Measurements from ENCODE around the gene ZNF593. TPM values are rescaled to one million over a fixed set of nuclear protein-coding genes. Genes with fewer than 3 reads are reported as not detected.

Gene ZNF593
- total RNA-seq, 2 donors from 2014 or later: 25.2 to 33.0 TPM

- intact Hi-C loops (cut with DNase I): no loop called here
- no peak overlapping the region for H3K27ac ChIP-seq
- H3K4me1 ChIP-seq: peaks cover 37% of the 10 kb centered on the region
Measured at GRCh38 chr1:26129778-26130177, 39.9 kb upstream of the ZNF593 start.

GRCh38 chr1:26130695-26131094 is 39.0 kb upstream of the ZNF593 start:
- Histone ChIP-seq H3K27me3 (no peaks in the 10 kb centered on the region), H3K4me3 (no peak overlapping the region), H3K4me1 (peaks cover 28% of the 10 kb centered on the region), H3K27ac (no peak overlapping the region), H3K9me3 (no peaks in the 10 kb centered on the region), H3K36me3 (replicated peaks in 1 of 2; ENCODE audit: insufficient read depth in 1 of 2, low read depth in 2 of 2) (no peaks in the 10 kb centered on the region)
- 9 to 28% methylated on average over 1 of the region's 1 CpG for whole genome bisulfite sequencing, 2 donors
- TF ChIP-seq POLR2A (IDR thresholded peaks at IDR 0.05) (no peak), CTCF (IDR thresholded peaks at IDR 0.05) (no peak)
- intact Hi-C loops (cut with DNase I): no loop called here
- DNase-seq (no peak), ATAC-seq (no peak)

More at GRCh38 chr1:26129778-26130177, 39.9 kb upstream of the ZNF593 start:
- Histone ChIP-seq H3K36me3 (replicated peaks in 1 of 2; ENCODE audit: insufficient read depth in 1 of 2, low read depth in 2 of 2) (no peaks in the 10 kb centered on the region), H3K4me3 (no peak overlapping the region), H3K27me3 (no peaks in the 10 kb centered on the region), H3K9me3 (no peaks in the 10 kb centered on the region)
- 90 to 91% methylated on average over 4 of the region's 4 CpGs for WGBS, 2 donors
- no peak for DNase-seq
- ATAC-seq: no peak
- no peak for TF ChIP-seq POLR2A (IDR thresholded peaks at IDR 0.05)
- TF ChIP-seq CTCF (IDR thresholded peaks at IDR 0.05): no peak

GRCh38 chr1:26132128-26132833 is 37.4 kb upstream of the ZNF593 start:
- WGBS, 2 donors: 79 to 92% methylated on average over 5 of the region's 5 CpGs
- no peak overlapping the region for H3K27ac ChIP-seq
- intact Hi-C loops (cut with DNase I): no loop called here
- DNase-seq: peak in 1 of 4 donors; percentile 8
- H3K4me3 ChIP-seq: no peak overlapping the region
- TF ChIP-seq POLR2A (IDR thresholded peaks at IDR 0.05) (no peak), CTCF (IDR thresholded peaks at IDR 0.05) (no peak)
- no peaks in the 10 kb centered on the region for H3K36me3 ChIP-seq (replicated peaks in 1 of 2; ENCODE audit: insufficient read depth in 1 of 2, low read depth in 2 of 2)
- H3K4me1 ChIP-seq: peaks cover 12% of the 10 kb centered on the region
- no peaks in the 10 kb centered on the region for H3K9me3 ChIP-seq
- no peaks in the 10 kb centered on the region for H3K27me3 ChIP-seq
- no peak for ATAC-seq

GRCh38 chr1:26132834-26133167 is 36.9 kb upstream of the ZNF593 start:
- no peaks in the 10 kb centered on the region for H3K36me3 ChIP-seq (replicated peaks in 1 of 2; ENCODE audit: insufficient read depth in 1 of 2, low read depth in 2 of 2)
- H3K4me1 ChIP-seq: peaks cover 7% of the 10 kb centered on the region
- H3K4me3 ChIP-seq: no peak overlapping the region
- no peak for ATAC-seq
- TF ChIP-seq POLR2A (IDR thresholded peaks at IDR 0.05): no peak
- no peak for TF ChIP-seq CTCF (IDR thresholded peaks at IDR 0.05)
- no peak for DNase-seq
- intact Hi-C loops (cut with DNase I): no loop called here
- no peak overlapping the region for H3K27ac ChIP-seq
- H3K9me3 ChIP-seq: no peaks in the 10 kb centered on the region
- H3K27me3 ChIP-seq: no peaks in the 10 kb centered on the region
- WGBS, 2 donors: 96 to 100% methylated on average over 2 of the region's 2 CpGs

GRCh38 chr1:26134466-26134865 is 35.2 kb upstream of the ZNF593 start:
- ATAC-seq (no peak), DNase-seq (peak in 1 of 4 donors; percentile 9)
- no peak overlapping the region for H3K27ac ChIP-seq
- H3K36me3 ChIP-seq (replicated peaks in 1 of 2; ENCODE audit: insufficient read depth in 1 of 2, low read depth in 2 of 2): no peaks in the 10 kb centered on the region
- 63 to 77% methylated on average over 3 of the region's 3 CpGs for WGBS, 2 donors
- no peaks in the 10 kb centered on the region for H3K27me3 ChIP-seq
- no peaks in the 10 kb centered on the region for H3K4me1 ChIP-seq
- intact Hi-C loops (cut with DNase I): no loop called here
- no peaks in the 10 kb centered on the region for H3K9me3 ChIP-seq
- TF ChIP-seq CTCF (IDR thresholded peaks at IDR 0.05) (no peak), POLR2A (IDR thresholded peaks at IDR 0.05) (no peak)
- H3K4me3 ChIP-seq: no peak overlapping the region

All from body of pancreas (tissue), 4 donors.